Stimulated activated CD4-positive, alpha-beta T cell treated with anti-CD3 and anti-CD28 coated beads, Interleukin-1b, Interleukin-23, amount 100 ng/mL, for 4 hours (primary cell): ENCODE results near the gene THEMIS.
"Not testable (repeated sequence)": the region's sequence is repeated elsewhere in the genome, so short reads cannot be mapped to it uniquely, and the experiment has no call there.

ENCODE experiments used
- DNase-seq, 2 donors: peaks; one replicate each; pipeline ENCODE4 v3.0.0-alpha.2; 2020; ENCODE audit warnings: low read depth in 2 of 2

THEMIS gene

GRCh38 chr6:127917766-127918165 lies 16.9 kb upstream of the THEMIS start:
- DNase-seq = no peak

- DNase-seq = no peak
Observed at GRCh38 chr6:127914240-127914639, 13.4 kb upstream of the THEMIS start.

GRCh38 chr6:127912914-127913313 lies 12.1 kb upstream of the THEMIS start:
- DNase-seq = no peak

- no peak for DNase-seq
Observed at GRCh38 chr6:127907960-127908640, 7.2 kb upstream of the THEMIS start.

- DNase-seq = no peak
Observed at GRCh38 chr6:127904160-127904559, 3.3 kb upstream of the THEMIS start.

GRCh38 chr6:127902933-127903332 lies 2.1 kb upstream of the THEMIS start:
- no peak for DNase-seq

GRCh38 chr6:127897484-127897883 lies 3.4 kb downstream of the THEMIS start:
- no peak for DNase-seq

- no peak for DNase-seq
Observed at GRCh38 chr6:127894051-127894450, 6.8 kb downstream of the THEMIS start.

GRCh38 chr6:127893541-127893940 lies 7.3 kb downstream of the THEMIS start:
- DNase-seq = no peak

GRCh38 chr6:127891731-127892326 lies 9.0 kb downstream of the THEMIS start:
- no peak for DNase-seq

- DNase-seq = no peak
Observed at GRCh38 chr6:127886603-127887002, 14.3 kb downstream of the THEMIS start.

- no peak for DNase-seq
Observed at GRCh38 chr6:127884134-127884533, 16.7 kb downstream of the THEMIS start.

GRCh38 chr6:127881949-127882348 lies 18.9 kb downstream of the THEMIS start:
- DNase-seq = not testable (repeated sequence)

GRCh38 chr6:127880429-127880828 lies 20.4 kb downstream of the THEMIS start:
- DNase-seq = no peak

GRCh38 chr6:127879685-127880084 lies 21.2 kb downstream of the THEMIS start:
- DNase-seq = no peak

- DNase-seq = no peak
Observed at GRCh38 chr6:127878115-127878514, 22.7 kb downstream of the THEMIS start.

GRCh38 chr6:127877231-127877630 lies 23.6 kb downstream of the THEMIS start:
- no peak for DNase-seq

- DNase-seq = no peak
Observed at GRCh38 chr6:127869772-127870404, 31.0 kb downstream of the THEMIS start.

- no peak for DNase-seq
Observed at GRCh38 chr6:127869183-127869582, 31.7 kb downstream of the THEMIS start.

GRCh38 chr6:127868338-127868737 lies 32.5 kb downstream of the THEMIS start:
- no peak for DNase-seq

GRCh38 chr6:127866766-127867165 lies 34.1 kb downstream of the THEMIS start:
- no peak for DNase-seq

GRCh38 chr6:127865108-127865507 lies 35.8 kb downstream of the THEMIS start:
- DNase-seq = no peak

- no peak for DNase-seq
Observed at GRCh38 chr6:127864701-127865100, 36.2 kb downstream of the THEMIS start.
